G401 (cell line): ENCODE measurements around the gene MAML2. TPM values are rescaled to one million over a fixed set of nuclear protein-coding genes. Genes with fewer than 3 reads are reported as not detected.

Experiments used
- DNase-seq: peaks from one replicate; pipeline ENCODE4 v3.0.0-alpha.2; 2015; ENCODE audit warnings: low spot score
- in situ Hi-C: cut with HindIII; loops from 2 replicates; pipeline ENCODE4 v1.10.0; 2016; ENCODE audit warnings: low sequenced_read_pairs, mixed read lengths
- total RNA-seq: library from RNA; depleted of rRNA; stranded (reverse); fragments of >200 nt; shearing (Covaris generic); gene quantifications from 2 replicates; pipeline ENCODE4 v1.2.3, GENCODE V29; 2014

Gene MAML2
- total RNA-seq, 1 experiment from 2014 or later, result not detected

DNA sequence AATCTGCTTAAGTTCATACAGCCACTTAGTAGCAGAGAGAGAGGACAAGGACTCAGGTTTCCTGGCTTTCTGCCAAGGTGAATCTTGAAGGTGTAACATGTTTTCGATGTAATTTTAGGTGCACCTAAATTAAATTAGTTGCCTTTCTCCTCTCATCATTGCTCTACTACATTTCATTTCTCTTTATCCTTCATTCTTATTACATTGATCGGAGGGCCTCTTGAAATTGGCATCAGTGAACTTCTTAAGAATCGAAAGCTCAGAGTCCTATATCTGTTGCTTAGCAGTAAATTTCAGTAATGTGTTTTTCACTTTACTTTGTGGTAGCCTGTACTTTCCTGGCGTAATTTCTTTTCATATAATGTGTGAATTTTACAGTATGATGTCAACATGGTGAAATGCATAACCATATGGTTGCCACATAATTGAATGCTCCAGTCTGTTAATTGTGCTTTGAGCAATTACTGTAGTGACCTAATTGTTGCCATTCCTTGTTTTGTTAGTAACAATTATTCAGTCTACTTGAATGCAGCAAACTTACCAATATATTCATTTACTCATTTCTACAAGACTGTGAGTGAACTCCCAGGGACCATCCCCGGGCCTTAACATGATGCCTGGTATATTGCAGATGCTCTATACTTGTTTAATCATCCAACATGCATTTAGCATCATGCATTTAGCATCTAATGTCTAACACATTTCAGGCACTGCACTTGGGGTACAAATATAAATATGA is 138.1 kb downstream of the MAML2 start:
- DNase-seq, result peak; percentile 80
- in situ Hi-C loops, result loop anchor here (5.0 kb wide), 1 partner anchor 103 kb away; no protein-coding TSS in a partner anchor

DNA sequence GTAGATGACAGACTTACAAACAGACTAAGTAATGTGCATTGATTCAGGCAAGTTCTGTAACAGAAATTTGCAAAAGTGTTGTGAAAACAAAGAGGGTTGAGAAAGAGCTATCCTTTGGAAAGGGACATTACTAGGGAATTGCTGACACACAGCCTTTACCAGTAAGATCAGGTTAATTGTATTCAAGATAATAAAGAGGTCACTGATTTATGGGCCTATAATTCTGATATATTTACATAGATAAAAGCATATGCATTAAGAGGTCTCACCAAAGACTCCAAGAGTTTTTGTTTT is 138.7 kb downstream of the MAML2 start:
- no peak for DNase-seq
- in situ Hi-C loops, result loop anchor here (5.0 kb wide), 1 partner anchor 102 kb away; no protein-coding TSS in a partner anchor

DNA sequence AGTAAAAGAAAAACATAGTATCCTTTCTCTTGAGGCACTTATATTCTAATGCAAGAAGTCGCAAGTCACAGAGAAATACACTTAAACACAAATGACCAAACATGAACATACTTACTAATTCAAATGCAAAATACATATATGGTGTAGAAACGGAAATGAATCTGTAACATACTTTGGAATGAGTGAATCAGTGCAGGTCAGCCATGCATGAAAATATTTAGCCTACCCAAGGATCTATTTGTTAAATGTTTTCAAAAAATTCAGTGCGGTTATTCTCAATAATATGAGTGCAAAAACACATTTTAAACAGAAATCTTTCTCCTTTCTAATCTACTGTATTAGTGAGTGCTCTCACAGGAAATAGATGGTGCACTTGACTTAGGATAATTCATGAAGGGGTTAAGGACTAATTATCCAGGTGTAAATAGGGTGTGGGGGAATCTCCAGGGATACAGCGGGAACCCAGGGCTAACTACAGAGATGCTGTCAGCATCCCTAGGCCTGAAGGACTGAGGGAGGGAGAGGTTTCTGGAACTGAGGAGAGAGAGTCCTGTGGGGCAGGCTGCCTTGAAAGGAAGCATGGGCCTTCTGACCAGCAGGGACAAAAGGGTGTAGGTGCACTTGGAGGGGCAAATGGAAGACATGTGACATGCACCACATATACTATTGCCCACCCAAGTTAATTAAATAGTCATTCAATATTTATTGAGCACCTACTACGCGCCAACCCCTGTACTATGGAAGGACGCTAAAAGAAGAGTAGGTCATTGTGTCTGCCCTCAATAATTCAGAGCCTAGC is 139.2 kb downstream of the MAML2 start:
- in situ Hi-C loops, result loop anchor here (5.0 kb wide), 1 partner anchor 101 kb away; no protein-coding TSS in a partner anchor
- DNase-seq, result no peak

DNA sequence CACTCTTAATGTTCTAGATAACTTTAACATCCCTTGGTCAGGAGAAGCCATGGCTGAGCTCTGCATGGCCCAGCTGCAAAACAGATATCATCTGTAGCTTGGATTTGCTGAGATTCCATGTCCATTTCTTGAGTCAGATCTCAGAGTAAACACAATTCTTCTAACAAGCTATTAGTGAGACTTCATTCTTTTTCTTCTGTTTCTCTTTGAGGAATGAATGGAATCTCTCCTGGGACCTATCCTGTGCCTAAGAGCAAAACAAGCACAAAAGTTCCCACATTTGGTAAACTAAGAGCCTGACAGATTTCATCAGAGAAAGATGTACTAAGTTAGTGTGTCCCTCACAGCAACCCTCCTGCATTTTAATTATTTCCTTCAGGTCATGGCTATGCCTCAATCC is 142.8 kb downstream of the MAML2 start:
- in situ Hi-C loops, result loop anchor here (5.0 kb wide), 1 partner anchor 98 kb away; no protein-coding TSS in a partner anchor
- no peak for DNase-seq

DNA sequence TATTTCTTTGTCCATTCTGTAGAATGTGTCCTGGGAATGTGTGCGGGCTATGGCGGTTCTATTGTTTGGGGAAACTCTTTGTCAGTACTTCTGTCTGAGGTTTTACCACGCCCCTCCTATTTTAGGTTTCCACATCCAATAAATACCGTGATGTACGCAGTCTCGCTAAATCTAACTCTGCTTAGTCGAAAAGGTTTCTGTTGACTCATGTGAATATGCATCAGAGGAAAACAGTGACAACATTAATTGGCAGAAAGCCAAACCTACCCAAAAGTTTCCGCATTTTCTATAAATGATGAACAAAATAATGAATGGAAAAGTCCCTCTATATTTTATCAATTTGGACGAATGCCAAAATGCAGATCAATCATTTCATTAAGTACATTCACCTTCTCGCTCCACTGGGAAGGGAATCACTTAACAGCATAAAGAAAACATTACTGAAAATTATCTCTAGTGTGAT is 143.4 kb downstream of the MAML2 start:
- no peak for DNase-seq
- in situ Hi-C loops, result loop anchor here (5.0 kb wide), 1 partner anchor 97 kb away; no protein-coding TSS in a partner anchor

DNA sequence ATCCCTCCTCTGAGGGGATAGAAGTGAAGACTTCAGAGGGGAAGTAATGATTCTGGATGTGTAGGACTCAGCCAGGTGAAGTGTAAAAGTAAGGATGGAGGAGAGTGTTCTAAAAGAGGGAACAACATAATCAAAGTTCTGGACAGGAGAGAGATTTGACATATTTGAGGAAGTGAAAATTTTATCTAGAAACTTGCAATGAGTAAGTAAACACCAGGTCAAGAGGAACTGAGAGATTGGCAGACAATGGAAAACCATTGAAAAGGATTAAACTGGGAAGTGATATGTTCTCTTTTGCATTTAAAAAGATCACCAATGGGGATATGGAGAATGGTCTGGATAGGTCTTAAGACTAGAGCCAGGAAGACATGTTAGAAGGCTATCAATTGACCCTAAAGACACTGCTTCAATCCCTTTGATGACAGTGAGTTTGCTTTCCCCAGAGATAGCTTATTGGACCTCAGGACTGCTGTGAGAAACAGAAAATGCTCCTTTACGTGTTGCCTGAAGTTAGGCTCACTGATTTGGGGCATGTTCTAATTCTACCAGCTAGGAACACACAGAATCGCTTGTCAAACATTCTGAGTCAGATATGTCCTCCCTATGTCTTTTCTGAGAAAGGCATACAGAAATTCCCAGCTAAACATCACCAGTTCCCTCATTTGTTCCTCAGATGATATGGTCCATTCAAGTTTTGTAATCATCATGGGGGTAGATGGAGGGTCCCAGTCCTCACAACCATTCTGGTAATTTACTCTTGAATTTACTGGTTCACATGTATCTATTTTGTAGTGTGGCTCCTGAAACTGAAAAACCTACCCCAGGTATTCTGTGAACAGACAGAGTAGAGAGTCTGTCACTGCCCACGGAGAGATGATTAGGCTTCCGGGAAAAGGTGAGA is 144.9 kb downstream of the MAML2 start:
- in situ Hi-C loops, result no loop called here
- no peak for DNase-seq

DNA sequence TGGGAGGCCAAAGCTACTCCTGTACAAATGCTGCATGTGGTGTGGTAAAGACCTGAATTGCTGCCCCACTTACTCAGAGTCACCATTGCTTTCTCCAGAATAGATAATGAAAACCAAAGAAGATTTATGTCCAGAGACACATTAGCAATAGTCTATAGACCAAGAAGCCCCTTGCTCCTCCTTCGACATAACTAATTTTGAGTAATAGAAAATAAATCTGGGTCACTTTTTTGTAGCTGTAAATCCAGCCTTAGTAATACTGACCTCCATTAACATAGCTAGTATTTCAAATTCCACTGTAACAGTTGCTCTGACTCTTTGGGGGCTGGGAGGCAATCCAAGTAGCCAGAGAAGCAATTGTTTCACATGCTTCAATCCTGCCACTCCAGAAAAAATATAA is 145.9 kb downstream of the MAML2 start:
- peak; percentile 65 for DNase-seq
- in situ Hi-C loops, result no loop called here

DNA sequence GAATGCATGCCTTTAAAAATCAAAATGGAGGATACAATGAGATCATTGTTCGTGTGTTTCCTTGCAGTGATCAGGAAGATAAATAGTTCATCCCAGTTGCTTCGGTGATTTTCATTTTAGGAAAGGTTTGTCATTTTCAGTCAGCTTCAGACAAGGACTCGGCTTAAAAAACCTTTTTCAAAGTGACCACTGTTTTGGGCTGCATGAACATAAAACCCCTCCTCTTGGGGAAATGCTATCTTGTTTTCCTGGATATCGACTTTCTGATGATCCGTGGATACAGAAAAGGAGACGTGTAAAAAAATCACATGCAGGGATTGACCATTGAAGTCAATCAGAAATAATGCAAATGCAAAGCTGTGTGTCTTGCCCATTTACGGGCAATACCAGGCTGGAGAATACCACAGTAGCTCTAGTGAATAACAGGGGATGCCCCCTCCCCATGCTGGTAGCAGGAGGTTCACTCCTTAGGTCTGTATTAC is 146.8 kb downstream of the MAML2 start:
- in situ Hi-C loops, result no loop called here

DNA sequence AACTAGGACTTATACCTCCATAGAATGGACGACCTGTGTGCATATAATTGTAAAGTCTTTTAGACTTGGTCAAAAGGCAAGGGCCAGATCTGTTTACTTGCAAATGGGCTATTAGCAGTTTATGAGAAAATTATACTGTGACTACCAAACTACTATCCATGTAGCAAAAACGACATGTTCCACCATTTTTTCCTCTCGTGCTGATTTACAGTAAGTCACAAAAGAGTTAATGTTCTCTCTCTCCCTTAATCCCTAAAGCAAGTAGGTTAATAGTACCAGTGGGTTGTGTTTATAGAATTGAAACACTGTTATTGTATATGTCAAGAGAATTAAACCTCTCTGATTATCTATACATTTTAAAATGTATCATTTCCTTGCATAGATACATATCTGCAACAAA is 147.3 kb downstream of the MAML2 start:
- in situ Hi-C loops, result no loop called here
- DNase-seq, result no peak

More for the DNA sequence above, 146.8 kb downstream of the MAML2 start:
- DNase-seq, result no peak

DNA sequence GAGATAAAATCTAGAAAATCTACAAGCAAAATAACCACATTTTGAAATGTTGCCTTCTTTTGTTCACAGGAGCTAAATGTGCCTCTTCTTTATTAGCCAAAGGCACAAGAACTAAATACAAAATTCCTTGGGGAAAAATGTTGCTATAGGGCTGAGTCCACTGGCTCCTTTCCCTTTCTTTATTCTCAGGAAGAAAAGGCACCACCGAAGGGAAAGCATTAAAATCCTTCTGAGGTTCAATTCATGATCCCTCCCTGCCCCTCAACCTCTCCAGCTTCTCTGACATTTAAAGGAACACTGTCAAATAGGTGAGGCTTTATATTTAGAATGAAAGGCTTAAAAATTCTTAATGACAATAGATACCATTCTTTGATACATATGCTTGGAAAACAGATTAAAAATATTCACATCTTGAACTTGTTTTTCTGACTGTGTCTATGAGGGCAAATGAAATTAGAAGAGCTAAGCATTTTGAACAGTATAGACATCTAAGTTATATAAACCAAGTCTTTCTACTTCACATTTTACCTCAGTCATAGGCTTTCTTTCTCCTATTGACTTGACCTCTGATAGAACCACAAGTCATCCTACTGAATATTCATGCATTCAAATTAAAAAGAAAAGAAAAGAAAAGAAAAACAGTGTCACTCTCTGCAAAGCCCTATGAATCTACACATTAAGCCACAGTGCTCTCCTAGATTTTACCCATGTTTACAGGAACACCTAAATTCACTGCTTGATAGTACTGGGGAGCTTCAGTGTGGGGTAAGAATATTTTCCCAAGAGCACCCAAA is 148.2 kb downstream of the MAML2 start:
- in situ Hi-C loops, result no loop called here
- DNase-seq, result no peak

DNA sequence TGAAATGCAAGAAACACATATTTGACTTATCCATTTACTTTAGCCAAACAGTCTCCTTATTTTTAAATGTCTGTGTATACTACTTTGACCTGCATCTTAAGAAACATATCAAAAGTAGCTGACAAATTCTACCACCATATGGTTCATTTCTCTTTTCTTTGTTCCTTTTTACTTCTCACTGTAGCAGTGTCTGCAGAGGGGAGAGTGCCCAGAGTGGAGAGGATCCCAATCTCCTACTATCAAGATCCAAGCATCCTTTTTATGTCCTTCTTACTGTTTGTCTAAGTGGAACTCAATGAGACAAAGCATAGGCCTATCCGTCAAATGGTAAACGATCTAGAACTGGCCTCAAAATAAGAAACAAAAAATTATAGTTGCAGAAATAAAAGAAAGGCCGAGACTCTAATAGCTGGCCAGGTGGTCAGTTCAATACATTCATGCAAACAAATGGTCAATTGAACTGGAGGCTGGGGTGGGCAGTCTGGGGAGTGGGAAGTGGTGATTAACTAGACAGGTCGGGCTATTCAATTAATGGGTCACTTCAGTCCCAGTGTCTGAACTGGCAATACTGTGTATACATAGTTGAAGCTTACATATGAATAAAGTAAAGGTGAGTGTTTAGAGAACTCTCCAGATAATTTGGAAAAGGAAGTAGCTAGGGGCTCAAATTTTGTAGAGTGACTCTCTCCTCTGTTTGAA is 149.1 kb downstream of the MAML2 start:
- no peak for DNase-seq
- in situ Hi-C loops, result no loop called here

DNA sequence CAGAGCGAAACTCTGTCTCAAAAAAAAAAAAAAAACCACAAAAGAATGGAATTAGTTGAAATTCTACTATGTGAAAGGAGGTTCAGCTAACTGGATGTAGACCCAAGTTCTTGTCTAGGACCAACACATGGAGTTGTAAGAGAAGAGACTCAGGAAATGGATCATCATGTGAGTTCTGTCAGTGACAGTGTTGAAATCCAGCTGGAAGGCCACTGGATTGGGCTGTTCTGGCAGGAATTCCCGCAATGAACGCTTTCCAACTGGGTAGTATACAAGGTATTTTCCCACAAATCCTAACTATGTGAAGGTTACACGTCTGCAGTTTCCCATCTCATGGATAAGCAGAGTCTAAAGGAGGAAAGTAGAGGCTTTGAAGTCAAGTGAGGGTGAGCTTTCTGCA is 151.2 kb downstream of the MAML2 start:
- DNase-seq, result no peak
- in situ Hi-C loops, result no loop called here

DNA sequence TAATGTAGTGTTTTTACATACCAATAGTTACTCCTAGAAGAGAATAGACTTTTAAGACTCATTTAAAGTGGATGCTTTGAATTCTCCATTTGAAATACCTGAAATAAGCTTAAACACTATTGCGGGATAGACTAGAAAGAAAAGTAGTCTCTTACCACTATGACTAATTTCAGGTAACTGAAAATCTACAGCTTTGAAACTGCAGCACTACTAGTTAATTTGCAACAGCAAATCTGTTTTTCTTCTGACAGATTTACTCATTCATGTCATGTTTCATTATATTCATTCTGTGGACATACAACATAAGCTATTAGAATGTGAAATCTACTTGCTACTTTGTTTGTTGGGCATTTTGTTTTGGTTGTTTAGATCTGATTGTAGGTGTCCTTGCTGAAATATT is 153.6 kb downstream of the MAML2 start:
- no peak for DNase-seq
- in situ Hi-C loops, result no loop called here

DNA sequence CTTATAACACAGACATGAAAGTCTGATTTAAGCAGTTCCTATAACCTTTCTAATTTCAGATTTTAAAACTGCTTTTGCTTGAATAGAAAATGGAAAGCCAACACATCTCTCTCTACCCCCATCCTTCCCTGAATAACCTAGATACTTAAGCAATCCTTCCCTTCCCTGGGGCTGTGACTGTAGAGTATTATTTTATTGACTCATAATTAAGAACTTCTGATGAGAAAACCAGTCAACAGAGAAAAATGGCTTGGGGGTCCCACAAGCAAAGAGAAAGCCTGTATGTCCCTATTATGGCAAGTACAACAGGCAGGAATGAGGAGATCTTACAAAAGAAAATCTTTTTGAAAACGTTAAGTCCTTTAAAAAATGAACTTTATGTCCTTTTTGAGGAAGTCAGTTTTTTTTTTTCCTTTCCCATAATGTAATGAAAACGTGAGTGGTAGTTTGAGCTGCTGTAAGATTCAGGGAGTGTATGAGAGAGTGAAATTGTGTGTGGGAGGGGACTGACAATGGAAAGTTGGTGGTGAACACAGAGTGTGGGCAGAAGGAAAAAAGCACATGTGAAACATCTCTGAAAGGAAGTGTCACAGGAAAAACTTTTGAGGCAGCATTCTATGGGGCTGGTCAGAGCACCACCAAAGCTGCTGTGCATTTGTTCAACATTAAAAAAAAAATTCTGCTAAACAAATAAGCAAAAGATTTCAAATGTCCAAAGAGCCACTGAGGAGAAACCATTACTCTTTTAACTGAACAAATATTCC is 154.6 kb downstream of the MAML2 start:
- in situ Hi-C loops, result no loop called here
- no peak for DNase-seq

DNA sequence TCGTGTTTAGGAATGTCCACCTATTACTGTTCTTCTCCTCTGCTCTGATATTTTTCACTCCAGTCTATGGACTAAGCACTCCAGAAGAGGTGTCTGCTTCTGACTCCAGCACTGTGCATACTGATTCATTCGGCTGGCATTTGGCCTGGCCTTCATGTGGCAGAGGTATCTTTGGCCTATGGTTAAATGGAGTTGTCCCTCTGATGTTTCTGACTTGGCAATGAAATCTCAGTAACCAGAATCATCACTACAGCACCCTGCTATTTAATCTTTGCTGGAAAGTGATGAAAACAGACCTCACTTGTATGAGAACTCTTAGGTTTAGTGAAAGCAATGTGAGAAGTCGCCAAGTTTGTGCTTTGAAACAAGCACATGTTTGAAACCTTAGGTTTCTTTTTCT is 155.2 kb downstream of the MAML2 start:
- in situ Hi-C loops, result no loop called here
- peak; percentile 46 for DNase-seq

DNA sequence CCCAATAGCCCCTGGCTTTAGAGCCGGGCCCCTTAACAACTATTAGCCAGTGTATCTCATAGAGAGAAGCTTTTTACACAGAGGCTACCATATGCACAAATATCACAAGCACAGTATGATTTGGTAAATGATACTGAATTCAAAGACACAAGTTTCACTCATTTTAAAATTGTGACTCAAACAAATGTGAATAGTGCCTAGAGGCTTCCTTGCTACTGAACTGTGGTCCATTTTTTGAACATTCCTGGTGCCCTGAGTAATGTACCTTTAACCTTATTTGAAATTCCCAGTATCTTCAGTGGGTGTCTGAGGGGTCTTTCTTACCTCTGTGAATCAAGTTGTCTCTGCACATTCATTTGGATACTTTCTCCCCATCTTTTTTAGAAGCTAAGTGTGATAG is 156.2 kb downstream of the MAML2 start:
- in situ Hi-C loops, result no loop called here

DNA sequence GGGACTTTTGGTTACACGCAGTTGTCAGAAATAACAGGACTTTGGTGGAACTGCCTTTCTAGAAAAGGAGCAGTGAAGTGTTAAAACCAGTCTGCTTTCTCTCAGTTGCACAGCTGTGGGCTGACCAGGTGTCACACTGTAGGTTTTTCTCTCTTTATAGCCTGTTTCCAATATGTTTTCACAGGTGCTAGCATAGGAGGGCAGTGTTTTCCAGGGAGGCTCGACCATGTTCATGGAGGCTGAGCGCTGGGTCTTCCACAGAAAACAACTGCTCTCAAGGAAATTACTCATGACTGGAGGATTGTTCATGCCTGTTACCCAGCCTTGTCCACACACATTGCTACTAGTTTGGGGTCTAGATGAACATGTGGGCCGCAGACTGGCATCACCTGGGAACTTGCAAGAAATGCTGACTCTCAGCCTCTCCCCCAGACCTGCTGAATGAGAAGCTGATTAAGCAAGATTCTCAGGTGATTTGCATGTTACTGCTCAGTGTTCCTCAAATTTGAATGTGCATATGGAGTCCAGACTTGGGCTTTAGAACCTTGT is 157.7 kb downstream of the MAML2 start:
- DNase-seq, result no peak
- in situ Hi-C loops, result no loop called here

More for the DNA sequence above, 156.2 kb downstream of the MAML2 start:
- DNase-seq, result no peak
